Muscle of arm (tissue), 12 donors: Measurements from ENCODE around the gene B4GALNT1. TPM values are rescaled to one million over a fixed set of nuclear protein-coding genes. Genes with fewer than 3 reads are reported as not detected.
"Not testable (repeated sequence)": the region's sequence is repeated elsewhere in the genome, so short reads cannot be mapped to it uniquely, and the experiment has no call there.

Experiments used
- DNase-seq: peaks from one replicate; pipeline ENCODE4 v3.0.0-alpha.2; 2013
- polyA plus RNA-seq, 12 donors: library from polyadenylated mRNA; unstranded; fragments of 120-200 nt; gene quantifications; one replicate each; pipeline ENCODE4 v1.2.1, GENCODE V29; 2013; ENCODE audit not compliant: insufficient read length in 12 of 12

The B4GALNT1 gene
- polyA plus RNA-seq, 12 donors: 1.7 to 12.2 (median 2.6) TPM; not detected in 1

DNA sequence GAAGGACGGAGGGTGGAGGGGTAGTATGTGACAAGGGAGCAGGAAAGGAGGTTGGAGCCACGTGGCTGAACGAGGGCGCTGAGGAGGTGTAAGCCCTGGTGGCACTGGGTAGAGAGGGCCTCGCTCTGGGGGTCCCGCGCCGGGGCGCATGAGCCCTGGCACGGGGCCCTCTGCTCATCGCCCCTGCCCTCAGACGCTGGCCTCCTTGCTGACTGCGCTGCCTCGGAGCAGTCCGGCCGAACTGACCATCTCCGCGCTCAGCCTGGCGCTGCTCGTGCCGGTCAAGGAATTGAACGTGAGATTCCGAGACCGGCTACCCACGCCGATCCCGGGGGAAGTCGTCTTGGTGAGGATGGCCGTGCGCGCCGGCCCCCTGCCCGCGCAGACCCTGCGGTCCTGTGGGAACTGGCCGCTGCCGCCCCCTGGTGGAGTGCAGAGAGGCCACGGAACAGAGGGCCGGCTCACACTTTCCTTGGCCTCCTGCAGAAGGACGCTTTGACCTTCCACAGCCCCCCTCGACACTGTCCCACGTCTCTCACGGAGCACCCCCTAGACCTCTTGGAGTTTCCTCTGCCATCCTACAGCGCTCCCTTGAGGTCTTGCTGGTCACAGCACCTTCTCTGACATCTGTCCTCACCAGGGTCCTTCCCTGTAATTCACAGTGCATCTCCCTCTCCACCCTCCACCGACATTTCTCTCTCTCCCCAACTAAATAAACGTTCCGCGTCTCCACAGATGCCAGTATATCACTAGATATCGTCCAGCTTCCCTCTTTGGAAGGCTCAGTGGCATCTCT lies 11.3 kb downstream of the B4GALNT1 start:
- DNase-seq: no peak

DNA sequence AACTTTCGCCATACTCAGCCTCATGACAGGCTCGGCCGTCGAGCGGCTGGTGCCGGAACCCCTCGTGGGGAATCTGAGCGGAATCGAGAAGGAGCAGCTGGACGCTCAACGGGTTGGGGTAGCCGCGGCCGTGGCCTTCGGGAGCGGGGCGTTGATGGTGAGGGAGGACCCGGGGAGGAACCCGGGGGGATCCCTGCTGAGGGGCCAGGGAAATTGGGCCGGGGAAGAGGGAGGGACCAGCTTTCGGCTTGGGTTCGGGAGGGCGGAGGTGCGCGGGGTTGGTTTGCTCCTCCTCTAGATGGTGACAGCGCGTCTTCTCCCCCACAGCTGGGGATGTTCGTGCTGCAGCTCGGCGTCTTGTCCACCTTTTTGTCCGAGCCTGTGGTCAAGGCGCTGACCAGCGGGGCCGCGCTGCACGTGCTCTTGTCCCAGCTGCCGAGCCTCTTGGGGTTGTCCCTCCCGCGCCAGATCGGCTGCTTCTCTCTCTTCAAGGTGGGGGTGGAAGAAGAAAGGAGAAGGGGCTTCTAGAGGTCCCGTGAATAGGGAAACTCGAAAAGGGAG lies 12.0 kb downstream of the B4GALNT1 start:
- no peak for DNase-seq

DNA sequence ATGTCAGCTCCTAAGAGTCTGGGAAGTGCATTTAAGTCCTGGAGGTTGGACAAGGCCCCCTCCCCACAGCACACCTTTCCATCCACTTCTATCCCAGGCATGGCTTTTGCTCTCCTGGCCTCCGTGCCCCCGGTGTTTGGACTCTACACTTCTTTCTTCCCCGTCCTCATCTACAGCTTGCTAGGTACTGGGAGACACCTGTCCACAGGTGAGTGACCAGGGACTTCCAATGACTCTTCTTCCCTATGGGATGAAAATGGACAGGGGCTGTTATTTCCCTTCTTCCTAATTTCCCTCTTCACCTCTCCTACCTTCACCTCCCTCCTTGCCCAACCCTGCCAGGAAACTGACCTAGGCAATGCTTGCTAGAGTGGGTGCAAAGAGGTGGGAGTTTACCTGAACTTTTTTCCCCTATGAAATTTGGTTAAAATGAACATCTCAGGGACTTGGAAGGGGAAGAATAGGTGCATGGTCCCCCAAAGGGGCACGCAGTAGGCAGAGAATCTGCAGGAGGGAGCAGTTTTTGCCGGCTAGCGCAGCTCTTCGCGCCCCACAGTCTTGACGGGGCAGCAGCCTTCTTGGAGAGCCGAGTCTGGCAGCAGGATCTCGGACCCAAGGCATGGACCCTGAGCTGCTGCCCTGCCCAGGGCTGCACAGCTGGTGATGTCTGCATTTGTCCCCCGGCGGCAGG lies 12.6 kb downstream of the B4GALNT1 start:
- no peak for DNase-seq

DNA sequence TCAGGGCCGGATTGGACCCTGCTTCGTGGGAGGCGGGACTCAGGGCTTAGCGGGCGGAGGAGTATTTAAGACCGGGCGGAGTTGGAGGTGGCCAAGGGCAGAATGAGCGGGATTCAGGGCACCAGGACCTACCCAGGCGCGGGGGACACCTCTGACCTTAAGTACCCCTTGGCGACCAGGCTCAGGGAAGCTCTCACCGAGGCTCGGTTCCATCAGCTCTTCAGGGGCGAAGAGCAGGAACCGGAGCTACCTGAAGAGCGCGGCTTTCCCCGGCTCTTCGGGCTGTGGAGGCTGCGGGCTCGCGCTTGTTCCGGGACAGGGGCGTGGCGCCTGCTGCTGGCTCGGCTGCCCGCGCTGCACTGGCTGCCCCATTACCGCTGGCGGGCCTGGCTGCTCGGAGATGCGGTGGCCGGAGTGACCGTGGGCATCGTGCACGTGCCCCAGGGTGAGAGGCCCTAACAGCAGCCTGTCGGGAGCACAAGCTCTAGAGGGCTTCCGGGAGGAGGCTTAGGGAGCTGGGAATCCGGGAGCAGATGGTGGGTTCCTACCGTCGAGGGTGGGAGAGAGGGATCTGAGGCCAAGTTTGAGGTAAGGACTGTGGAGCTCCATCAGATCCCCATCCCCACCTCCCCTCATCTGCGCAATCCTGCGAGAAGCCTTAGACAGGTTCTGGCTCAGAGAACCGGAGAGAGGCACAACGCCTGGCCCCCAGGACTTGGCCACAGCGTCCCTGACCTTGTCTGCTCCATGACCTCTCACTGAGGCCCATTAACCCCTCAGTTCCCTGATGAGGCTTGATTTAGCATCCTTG lies 13.4 kb downstream of the B4GALNT1 start:
- no peak for DNase-seq

DNA sequence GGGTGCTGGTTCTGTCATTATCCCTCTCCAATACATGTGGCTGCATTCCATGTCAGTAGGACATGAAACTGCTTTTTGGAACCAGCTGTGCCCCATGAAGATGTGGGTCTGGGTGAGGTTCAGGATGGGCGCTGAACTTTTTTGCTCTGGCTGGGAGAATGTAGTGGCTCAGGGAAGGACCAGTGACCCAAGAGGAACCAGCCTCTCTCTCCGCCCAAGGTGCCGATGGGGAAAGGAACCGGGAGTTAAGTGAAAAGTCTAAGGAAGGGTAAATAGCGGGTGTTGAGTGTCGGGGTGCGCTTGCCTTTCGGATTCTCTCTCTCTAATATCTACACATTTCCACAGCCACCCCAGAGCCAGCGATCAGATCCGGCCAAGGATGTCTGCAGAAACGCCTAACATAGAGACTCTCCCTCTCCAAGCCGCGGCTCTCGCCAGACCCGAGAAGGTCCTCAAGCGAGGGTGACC lies 14.0 kb downstream of the B4GALNT1 start:
- DNase-seq: no peak

DNA sequence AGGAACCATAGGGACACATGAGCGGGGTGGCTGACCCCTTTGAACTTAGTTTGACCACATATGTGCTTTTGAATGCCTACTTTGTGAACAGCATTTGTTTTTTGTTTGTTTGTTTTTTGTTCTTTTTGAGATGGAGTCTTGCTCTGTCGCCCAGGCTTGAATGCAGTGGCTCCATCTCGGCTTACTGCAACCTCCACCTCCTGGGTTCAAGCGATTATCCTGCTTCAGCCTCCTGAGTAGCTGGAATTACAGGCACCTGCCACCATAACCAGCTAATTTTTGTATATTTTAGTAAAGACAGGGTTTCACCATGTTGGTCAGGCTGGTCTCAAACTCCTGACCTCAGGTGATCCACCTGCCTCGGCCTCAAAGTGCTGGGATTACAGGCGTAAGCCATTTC lies 14.6 kb downstream of the B4GALNT1 start:
- DNase-seq: not testable (repeated sequence)

DNA sequence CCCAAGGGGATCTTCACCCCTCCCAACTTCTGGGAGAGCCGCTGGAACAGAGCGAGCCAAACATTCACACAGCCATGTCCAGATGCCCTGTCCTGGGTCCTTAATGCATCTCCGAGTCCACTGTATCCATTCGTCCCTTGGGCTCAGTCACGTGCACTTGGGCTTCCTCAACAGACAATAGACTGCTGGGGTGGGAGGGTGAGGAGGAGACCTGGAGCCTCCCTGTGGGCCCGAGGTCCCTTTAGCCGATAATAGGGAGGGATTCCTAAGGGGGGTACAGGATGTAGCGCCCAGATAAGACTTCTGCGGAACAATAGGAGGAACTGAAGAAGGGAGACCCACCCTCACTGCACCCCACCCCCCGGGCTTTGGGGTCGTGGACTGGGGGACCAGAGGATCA lies 15.1 kb downstream of the B4GALNT1 start:
- DNase-seq: no peak

DNA sequence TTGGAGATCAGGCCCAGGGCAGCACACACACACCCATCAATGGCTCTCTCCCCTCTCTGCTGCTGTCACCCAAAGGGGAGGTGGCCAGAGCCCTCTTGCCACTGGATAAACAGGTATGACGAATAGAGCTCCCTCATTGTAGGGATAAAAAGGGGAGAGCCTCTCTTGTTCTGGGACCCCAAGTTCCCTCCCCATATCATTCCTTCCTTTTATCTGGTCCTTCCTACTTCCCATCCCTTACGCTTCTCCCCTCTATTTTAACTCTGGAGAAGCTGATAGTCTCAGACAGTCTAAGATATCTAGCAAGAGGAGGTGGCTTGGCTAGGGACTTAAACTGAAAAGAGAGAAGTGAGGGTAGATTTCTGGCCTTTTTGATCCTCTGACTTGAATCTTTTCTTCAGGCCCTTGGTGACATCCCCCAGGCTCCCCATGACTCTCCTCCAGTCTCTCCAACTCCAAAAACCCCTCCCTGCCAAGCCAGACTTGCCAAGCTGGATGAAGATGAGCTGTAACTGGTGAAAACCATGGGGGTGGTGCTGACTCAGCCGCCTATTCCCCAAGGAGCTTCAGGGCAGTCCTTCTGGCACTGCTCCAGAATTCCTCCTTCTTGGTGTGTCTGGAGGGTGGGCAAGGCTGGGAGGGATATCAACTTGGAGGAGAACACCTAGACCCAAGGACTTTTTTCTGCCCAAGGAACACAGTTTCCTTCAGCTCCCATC lies 16.5 kb downstream of the B4GALNT1 start:
- no peak for DNase-seq

DNA sequence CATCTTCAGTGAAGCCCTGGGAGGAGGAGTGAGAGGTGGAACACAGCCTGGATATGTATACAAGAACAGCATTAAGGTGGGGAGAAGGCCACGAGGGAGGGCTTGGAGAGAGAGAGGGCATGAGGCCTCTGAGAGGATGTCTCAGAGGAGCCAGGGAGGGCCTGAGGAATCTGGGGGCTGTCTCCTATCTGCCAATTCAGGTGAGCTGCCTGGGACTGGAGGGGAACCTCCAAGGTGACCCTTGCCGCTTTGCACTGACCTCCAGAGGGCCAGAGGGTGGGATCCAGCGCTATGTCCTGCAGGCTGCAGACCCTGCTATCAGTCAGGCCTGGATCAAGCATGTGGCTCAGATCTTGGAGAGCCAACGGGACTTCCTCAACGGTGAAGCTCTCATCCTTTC lies 17.4 kb downstream of the B4GALNT1 start:
- no peak for DNase-seq

DNA sequence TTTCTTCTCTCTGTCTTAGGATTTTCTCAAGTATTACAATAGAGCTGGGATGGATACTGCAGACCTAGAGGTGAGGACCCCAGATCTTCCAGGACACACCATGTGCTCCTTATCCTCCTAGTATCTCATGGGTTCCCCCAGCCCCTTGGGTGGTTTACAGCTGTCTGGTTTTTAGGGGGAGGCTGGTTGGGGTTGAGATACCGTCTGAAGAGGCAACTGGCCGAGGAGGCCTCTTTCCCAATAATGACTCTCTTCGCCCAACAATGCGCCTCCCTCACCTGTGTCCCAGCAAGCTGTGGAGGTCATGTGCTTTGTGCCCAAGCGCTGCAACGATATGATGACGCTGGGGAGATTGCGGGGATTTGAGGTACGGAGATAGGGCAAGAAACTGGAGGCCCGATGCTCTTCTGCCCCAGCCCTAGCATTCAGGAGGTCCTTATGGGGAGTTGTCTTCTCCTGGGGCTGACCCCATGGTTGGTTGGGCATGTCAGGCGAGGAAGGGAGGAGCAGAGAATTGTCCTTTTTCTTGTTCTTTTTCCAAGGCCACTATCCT lies 18.0 kb downstream of the B4GALNT1 start:
- no peak for DNase-seq

DNA sequence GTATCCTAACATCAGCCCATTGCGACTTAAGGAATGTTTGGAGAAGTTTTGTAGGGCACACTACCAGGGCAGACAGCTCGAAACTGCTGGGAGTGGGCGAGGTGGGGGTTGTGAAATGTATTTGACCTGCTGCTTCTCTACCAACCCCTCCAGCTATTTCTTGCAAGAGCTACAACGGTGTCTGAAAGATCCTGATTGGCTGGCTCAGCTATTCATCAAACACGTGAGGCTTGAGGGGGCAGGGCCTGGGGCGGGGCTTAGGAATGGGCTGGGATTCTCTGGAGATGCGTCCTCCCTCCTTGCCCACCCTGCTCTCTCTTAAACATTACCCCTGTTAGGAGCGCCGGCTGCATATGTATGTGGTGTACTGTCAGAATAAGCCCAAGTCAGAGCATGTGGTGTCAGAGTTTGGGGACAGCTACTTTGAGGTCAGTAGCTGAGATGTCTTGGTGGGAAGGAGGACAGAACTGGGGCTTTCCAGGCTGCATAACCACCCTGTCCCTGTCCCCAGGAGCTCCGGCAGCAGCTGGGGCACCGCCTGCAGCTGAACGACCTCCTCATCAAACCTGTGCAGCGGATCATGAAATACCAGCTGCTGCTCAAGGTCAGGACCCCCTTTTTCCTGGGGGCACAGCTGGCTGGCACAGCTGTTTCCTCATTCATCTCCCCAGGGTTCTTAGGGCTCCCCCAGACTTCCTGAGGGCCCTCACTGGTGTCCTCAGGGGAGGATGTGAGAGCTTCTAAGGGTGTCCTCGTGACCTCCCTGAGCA lies 18.6 kb downstream of the B4GALNT1 start:
- no peak for DNase-seq

DNA sequence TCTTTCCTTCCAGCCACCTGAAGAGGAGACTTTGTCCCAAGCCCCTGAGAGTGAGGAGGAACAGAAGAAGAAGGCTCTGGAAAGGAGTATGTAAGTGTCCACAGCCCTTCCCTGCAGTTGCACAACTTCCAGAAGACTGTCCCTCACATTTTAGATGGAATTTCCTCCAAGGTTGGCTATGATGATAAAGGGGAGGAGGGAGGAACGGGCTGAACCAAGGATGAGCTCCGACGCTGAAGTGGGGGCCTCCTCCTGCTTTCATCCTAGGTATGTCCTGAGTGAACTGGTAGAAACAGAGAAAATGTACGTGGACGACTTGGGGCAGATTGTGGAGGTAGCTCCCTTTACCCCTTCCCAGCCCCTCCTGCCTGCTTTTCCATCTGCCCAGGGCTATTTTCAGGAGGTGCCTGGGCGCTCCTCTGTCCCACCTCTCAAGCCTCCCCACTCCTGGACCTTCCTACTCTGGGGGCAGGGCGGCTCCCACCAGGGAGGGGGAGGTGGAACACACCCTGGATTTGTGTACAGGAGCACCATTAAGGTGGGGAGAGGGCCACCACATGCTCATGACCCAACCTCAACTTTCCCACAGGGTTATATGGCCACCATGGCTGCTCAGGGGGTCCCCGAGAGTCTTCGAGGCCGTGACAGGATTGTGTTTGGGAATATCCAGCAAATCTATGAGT lies 19.4 kb downstream of the B4GALNT1 start:
- no peak for DNase-seq

DNA sequence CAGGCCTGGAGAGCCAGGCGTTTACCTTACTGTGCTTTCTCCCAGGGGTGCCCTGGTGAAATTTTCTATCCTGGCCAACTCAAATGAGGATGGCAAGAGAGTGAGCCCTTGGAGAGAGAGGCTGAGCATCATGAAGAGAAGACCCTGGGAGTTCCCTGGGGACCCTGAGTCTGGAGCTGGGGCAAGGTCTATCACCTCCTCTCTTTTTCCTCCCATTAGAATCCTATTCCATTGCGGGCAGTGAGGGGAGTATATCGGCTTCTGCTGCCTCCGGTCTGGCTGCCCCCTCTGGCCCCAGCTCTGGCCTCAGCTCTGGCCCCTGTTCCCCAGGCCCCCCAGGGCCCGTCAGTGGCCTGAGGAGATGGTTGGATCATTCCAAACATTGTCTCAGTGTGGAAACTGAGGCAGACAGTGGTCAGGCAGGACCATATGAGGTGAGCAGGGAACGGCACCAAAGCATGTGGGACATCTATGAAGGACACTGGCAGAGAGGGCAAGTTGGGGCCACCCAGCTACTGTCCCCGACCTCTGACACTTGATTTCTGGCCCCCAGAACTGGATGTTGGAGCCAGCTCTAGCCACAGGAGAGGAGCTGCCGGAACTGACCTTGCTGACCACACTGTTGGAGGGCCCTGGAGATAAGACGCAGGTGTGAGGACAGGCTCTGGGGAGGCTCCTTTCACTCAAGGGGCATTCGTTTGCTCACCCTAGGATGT lies 20.1 kb downstream of the B4GALNT1 start:
- no peak for DNase-seq

DNA sequence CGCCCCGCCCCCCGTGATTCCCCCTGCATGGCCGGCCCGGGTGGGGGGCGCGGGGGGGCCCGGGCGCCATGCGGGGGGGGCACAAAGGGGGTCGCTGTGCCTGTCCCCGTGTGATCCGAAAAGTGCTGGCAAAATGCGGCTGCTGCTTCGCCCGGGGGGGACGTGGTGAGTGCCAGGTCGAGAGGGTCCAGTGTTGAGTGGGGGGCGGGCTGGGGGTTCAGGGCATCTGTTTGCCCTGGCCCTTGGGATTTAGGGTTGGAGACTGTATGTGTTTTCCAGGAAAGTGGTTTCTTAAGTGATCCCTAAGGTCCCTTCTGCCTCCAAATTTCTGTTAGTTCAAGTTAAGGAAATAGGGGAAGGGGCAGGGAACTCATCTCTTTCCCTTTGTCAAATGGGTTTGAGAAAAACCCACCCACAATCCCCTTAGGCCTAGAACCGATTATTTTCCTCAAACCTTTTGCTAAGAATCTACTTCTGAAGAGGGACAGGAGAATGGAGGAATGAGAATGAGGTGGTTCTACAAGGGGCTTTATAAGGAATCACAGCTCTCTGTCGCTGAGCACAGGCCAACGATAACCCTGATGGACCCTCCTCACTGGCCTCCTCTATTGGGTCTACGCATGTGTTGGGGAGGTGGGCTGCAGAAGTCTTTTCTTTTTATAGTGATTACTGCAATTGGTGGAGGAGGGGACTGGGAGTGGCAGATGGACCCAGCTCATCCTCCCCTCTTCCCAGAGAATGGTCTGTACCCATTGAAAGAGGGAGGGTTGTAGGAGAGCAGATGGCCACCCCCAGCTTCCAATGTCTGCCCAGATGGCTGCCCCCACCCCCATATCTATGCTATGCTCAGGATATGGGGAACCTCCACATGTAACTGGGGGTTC lies 20.9 kb downstream of the B4GALNT1 start:
- no peak for DNase-seq

DNA sequence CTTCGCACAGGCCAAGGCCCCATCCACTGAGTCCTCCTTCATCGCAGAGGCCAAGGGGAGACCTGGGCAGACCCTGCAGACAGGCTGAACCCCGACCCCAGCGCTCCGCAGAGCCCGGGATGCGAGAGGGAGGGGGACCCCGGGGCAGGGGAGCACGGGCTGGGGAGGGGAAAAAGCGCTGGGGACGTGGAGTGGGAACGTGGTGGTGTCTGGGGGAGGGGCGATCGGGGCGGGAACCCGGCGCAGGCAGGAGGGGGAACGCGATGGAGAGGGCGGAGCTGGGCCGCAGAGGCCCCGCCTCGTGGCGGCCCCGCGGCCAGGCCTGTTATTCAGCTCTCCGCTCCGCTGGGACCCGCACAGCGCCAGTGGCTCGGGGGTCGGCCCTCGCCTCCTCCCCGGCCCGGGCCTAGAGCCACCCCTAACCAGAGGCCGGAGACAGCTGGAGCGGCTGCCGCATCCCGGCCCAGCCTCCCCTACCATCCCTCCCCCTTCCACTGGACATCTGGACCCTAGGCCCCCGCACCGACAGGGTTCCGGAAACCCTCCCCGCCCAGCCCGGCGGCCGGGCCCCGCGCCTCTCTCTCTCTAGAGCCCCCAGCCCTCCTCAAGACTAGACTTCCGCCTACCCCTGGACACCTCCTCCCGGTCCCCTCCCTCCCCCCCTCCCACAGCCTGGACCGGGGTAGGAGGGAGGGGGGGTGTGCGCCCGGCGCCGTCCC lies 21.7 kb downstream of the B4GALNT1 start, which contains the start of gene ARHGEF25:
Gene ARHGEF25, plus strand, starts transcription at position 328 of the 719 bp plus-strand sequence. CDS start 460 bp downstream, outside the sequence.
- peak; percentile 94 for DNase-seq

DNA sequence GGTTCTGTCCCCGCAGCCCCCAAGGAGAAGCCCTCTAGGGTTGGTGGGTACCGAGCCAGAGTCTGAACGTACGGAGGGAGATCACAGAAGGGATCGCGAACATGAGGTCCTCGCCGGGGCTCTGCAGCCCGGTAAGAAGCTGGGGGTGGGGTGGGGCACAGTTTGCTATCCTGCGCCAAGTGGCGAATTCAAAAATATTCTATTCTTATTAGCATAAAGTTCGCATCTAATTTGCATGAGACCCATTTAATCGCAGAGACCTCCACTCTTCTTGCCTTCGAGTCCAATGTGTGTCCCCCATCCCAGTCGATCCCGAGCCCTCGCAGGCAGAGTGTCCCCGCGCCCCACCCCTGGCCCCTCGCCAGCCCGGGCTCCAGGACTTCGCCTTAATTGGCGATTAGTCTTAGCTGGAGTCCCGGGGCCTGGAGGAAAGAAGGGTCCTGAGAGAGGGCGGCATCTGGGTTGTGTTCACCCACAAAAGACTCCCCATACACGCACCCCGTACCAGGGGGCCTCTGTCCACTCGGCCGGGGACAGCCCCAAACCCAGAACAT lies 22.4 kb downstream of the B4GALNT1 start:
- DNase-seq: peak; percentile 71
